GM19438 (cell line): ENCODE data around the gene MDFIC2.
"Not testable (repeated sequence)": the region's sequence is repeated elsewhere in the genome, so short reads cannot be mapped to it uniquely, and the experiment has no call there.

ENCODE experiments used
- ATAC-seq: cut with Tn5 transposase; IDR thresholded peaks from one replicate; pipeline ENCODE4 v1.9.1; 2021; ENCODE audit warnings: low read depth; ENCODE audit not compliant: unreplicated experiment

Gene MDFIC2

GRCh38 chr3:70312336-70312735, at the start of gene MDFIC2:
TSS of gene MDFIC2 (minus strand) at chr3:70312638. CDS start at chr3:70311973, 665 bp downstream.
- ATAC-seq: no peak

- ATAC-seq: peak; percentile 63
Observed at GRCh38 chr3:70360979-70361760, 48.7 kb upstream of the MDFIC2 start.

GRCh38 chr3:70359711-70360110, 47.3 kb upstream of the MDFIC2 start:
- ATAC-seq: no peak

GRCh38 chr3:70358978-70359580, 46.6 kb upstream of the MDFIC2 start:
- no peak for ATAC-seq

- ATAC-seq: no peak
Observed at GRCh38 chr3:70352215-70352614, 39.8 kb upstream of the MDFIC2 start.

- ATAC-seq: no peak
Observed at GRCh38 chr3:70342149-70342548, 29.7 kb upstream of the MDFIC2 start.

GRCh38 chr3:70336885-70337284, 24.4 kb upstream of the MDFIC2 start:
- not testable (repeated sequence) for ATAC-seq

- no peak for ATAC-seq
Observed at GRCh38 chr3:70333080-70333479, 20.6 kb upstream of the MDFIC2 start.

- no peak for ATAC-seq
Observed at GRCh38 chr3:70315021-70315420, 2.6 kb upstream of the MDFIC2 start.

- ATAC-seq: no peak
Observed at GRCh38 chr3:70310809-70311208, 1.6 kb downstream of the MDFIC2 start.

- no peak for ATAC-seq
Observed at GRCh38 chr3:70309591-70309990, 2.8 kb downstream of the MDFIC2 start.

- no peak for ATAC-seq
Observed at GRCh38 chr3:70308760-70309159, 3.7 kb downstream of the MDFIC2 start.

- no peak for ATAC-seq
Observed at GRCh38 chr3:70306736-70307135, 5.7 kb downstream of the MDFIC2 start.

GRCh38 chr3:70298385-70298784, 14.1 kb downstream of the MDFIC2 start:
- ATAC-seq: no peak

GRCh38 chr3:70291097-70291482, 21.3 kb downstream of the MDFIC2 start:
- no peak for ATAC-seq

- not testable (repeated sequence) for ATAC-seq
Observed at GRCh38 chr3:70290431-70291096, 21.9 kb downstream of the MDFIC2 start.

GRCh38 chr3:70281663-70282062, 30.8 kb downstream of the MDFIC2 start:
- no peak for ATAC-seq

- ATAC-seq: no peak
Observed at GRCh38 chr3:70277304-70277703, 35.1 kb downstream of the MDFIC2 start.

GRCh38 chr3:70276901-70277300, 35.5 kb downstream of the MDFIC2 start:
- no peak for ATAC-seq

GRCh38 chr3:70273492-70273891, 38.9 kb downstream of the MDFIC2 start:
- ATAC-seq: no peak

GRCh38 chr3:70272798-70273197, 39.6 kb downstream of the MDFIC2 start:
- no peak for ATAC-seq
